K562 (cell line): Measurements from ENCODE around the gene UBE2D3. TPM values are rescaled to one million over a fixed set of nuclear protein-coding genes. Genes with fewer than 3 reads are reported as not detected.

ENCODE experiments used
- BDP1 ChIP-seq: IDR thresholded peaks from 3 replicates; pipeline ENCODE4 v1.6.1; 2011; ENCODE audit not compliant: insufficient read length, insufficient read depth
- BRD9 ChIP-seq: fragments of 450-650 bp; IDR thresholded peaks from 2 replicates; pipeline ENCODE4 v1.6.1; 2018; ENCODE audit warnings: low read depth; ENCODE audit not compliant: partially characterized antibody
- ESRRA ChIP-seq: fragments of 450-650 bp; IDR thresholded peaks from 2 replicates; pipeline ENCODE4 v1.6.1; 2014; ENCODE audit warnings: low read depth, mild to moderate bottlenecking, moderate library complexity, borderline replicate concordance
- ILK ChIP-seq: fragments of 450-650 bp; IDR thresholded peaks from 2 replicates; pipeline ENCODE4 v1.6.1; 2016; ENCODE audit warnings: missing genetic modification characterization, low read depth, mild to moderate bottlenecking, missing compliant biosample characterization, moderate library complexity, borderline replicate concordance
- JUNB ChIP-seq: fragments of 450-650 bp; formaldehyde crosslinking; conservative IDR thresholded peaks from 2 replicates; pipeline ENCODE4 v1.4.0; 2020; ENCODE audit warnings: mild to moderate bottlenecking
- KDM2B ChIP-seq: fragments of 250-450 bp; sonication (Bioruptor Pico); IDR thresholded peaks from 2 replicates; pipeline ENCODE4 v1.8.0; 2021; ENCODE audit warnings: mild to moderate bottlenecking, moderate library complexity
- KLF10 ChIP-seq: fragments of 250-450 bp; sonication (Bioruptor Pico); IDR thresholded peaks from 2 replicates; pipeline ENCODE4 v1.6.1; 2021; ENCODE audit warnings: matching md5 sums
- LCOR ChIP-seq: sonication (generic); formaldehyde crosslinking; IDR thresholded peaks from 2 replicates; pipeline ENCODE4 v1.8.0; 2022; ENCODE audit warnings: mild to moderate bottlenecking, missing genetic modification reagents
- MAZ ChIP-seq, 2 experiments: fragments of 450-650 bp in 1 of 2; sonication (generic) in 1 of 2; formaldehyde crosslinking; IDR thresholded peaks in 1 of 2; conservative IDR thresholded peaks in 1 of 2; 2 replicates each; pipeline versions ENCODE4 v1.4.0 to v1.5.0; 2020; ENCODE audit warnings: mild to moderate bottlenecking in 1 of 2, missing genetic modification reagents in 1 of 2
- PHF8 ChIP-seq: fragments of 200-600 bp; sonication (generic); IDR thresholded peaks from 2 replicates; pipeline ENCODE4 v1.6.1; 2012; ENCODE audit warnings: mixed run types, mild to moderate bottlenecking, inconsistent platforms, low read length, moderate library complexity, borderline replicate concordance
- TAL1 ChIP-seq: fragments of 450-650 bp; IDR thresholded peaks from 2 replicates; pipeline ENCODE4 v1.6.1; 2016; ENCODE audit warnings: mild to moderate bottlenecking
- ZEB2 ChIP-seq: fragments of 450-650 bp; IDR thresholded peaks from 2 replicates; pipeline ENCODE4 v1.6.1; 2016
- ZNF134 ChIP-seq: fragments of 250-450 bp; sonication (Bioruptor Pico); conservative IDR thresholded peaks from 2 replicates; pipeline ENCODE4 v1.4.0; 2020
- ZNF239 ChIP-seq: fragments of 250-450 bp; sonication (Bioruptor Pico); IDR thresholded peaks from 2 replicates; pipeline ENCODE4 v1.4.0; 2020; ENCODE audit warnings: mild to moderate bottlenecking
- ZNF408 ChIP-seq: fragments of 250-450 bp; sonication (Bioruptor Pico); IDR thresholded peaks from 2 replicates; pipeline ENCODE4 v1.4.0; 2020; ENCODE audit warnings: low read depth, mild to moderate bottlenecking, moderate library complexity
- ZNF41 ChIP-seq: fragments of 250-450 bp; sonication (Bioruptor Pico); conservative IDR thresholded peaks from 2 replicates; pipeline ENCODE4 v1.4.0; 2020; ENCODE audit warnings: mild to moderate bottlenecking
- ZNF764 ChIP-seq: fragments of 250-450 bp; sonication (Bioruptor Pico); IDR thresholded peaks from 2 replicates; pipeline ENCODE4 v1.4.0; 2020; ENCODE audit warnings: low read depth, mild to moderate bottlenecking, moderate library complexity
- polyA plus RNA-seq, 8 experiments: library from polyadenylated mRNA; depleted of rRNA in 4 of 8; stranded (reverse) in 5 of 8; unstranded in 3 of 8; fragments of >200 nt; fragmentation: Nextera tagmentation in 2 of 8; fragmentation: Illumina TruSeq in 1 of 8; extraction: Ambion mirVana in 2 of 8; extraction: Trizol in 1 of 8; gene quantifications; 2 replicates each; pipeline versions ENCODE4 v1.2.1 to v1.2.3, GENCODE V29; 2011 to 2014; ENCODE audit warnings: inconsistent platforms in 1 of 8, missing spikeins in 1 of 8
- total RNA-seq, 7 experiments: library from RNA; depleted of rRNA in 6 of 7; stranded (reverse); fragments of >200 nt in 6 of 7; fragmentation: Illumina TruSeq in 2 of 7; extraction: Trizol in 2 of 7; gene quantifications; 2 replicates each; pipeline versions ENCODE4 v1.2.1 to v1.2.3, GENCODE V29; 2011 to 2021; ENCODE audit warnings: low replicate concordance in 1 of 7
- TF ChIP-seq, protein P1 (sequence below): IDR thresholded peaks from 2 replicates; pipeline ENCODE4 v1.6.1; 2011; ENCODE audit not compliant: insufficient read length; ENCODE audit errors: extremely low read depth
- TF ChIP-seq, protein P2 (sequence below): fragments of 450-650 bp; IDR thresholded peaks from 2 replicates; pipeline ENCODE4 v1.6.1; 2017; ENCODE audit warnings: mild to moderate bottlenecking, moderate library complexity

The UBE2D3 gene
- total and polyA plus RNA-seq, 9 of the 15 experiments (the other 6 are each of a cell fraction or from before 2014, with no cell fraction given) = 191 to 618 (median 292) TPM

- TF ChIP-seq BRD9 (peak; percentile 79), KLF10 (no peak), KDM2B (CRISPR knock-in tag) (no peak), ZNF408 (no peak), ZNF134 (CRISPR knock-in tag) (no peak), LCOR (CRISPR knock-in tag) (peak; percentile 28; the same call in 1 of the 2 replicates), PHF8 (peak; percentile 49; the same call in 1 of the 2 replicates), TAL1 (no peak), MAZ (CRISPR knock-in tag; conservative IDR thresholded peaks at IDR 0.05 in 1 of 2, IDR thresholded peaks at IDR 0.05 in 1 of 2) (peak in 1 of 2 experiments; percentile 63; a peak in 2 of 4 replicates), ZNF764 (CRISPR knock-in tag) (no peak), ESRRA (peak; percentile 40; the same call in 1 of the 2 replicates), JUNB (CRISPR knock-in tag) (no peak), ILK (tag) (no peak), ZEB2 (peak; percentile 86), ZNF41 (no peak), BDP1 (no peak), ZNF239 (CRISPR knock-in tag) (no peak)
- TF ChIP-seq, protein P1, sequence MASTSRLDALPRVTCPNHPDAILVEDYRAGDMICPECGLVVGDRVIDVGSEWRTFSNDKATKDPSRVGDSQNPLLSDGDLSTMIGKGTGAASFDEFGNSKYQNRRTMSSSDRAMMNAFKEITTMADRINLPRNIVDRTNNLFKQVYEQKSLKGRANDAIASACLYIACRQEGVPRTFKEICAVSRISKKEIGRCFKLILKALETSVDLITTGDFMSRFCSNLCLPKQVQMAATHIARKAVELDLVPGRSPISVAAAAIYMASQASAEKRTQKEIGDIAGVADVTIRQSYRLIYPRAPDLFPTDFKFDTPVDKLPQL = no peak
- TF ChIP-seq, protein P2, sequence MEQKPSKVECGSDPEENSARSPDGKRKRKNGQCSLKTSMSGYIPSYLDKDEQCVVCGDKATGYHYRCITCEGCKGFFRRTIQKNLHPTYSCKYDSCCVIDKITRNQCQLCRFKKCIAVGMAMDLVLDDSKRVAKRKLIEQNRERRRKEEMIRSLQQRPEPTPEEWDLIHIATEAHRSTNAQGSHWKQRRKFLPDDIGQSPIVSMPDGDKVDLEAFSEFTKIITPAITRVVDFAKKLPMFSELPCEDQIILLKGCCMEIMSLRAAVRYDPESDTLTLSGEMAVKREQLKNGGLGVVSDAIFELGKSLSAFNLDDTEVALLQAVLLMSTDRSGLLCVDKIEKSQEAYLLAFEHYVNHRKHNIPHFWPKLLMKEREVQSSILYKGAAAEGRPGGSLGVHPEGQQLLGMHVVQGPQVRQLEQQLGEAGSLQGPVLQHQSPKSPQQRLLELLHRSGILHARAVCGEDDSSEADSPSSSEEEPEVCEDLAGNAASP = no peak
Observed at GRCh38 chr4:102827674-102828496, 534 bp upstream of the UBE2D3 start (continued).
